HFF-Myc (cell line): Measurements from ENCODE around the gene CCDC85C.

Source experiments
- DNase-seq: peaks from one replicate; pipeline ENCODE4 v3.0.0-alpha.2; 2011; ENCODE audit warnings: low read depth; ENCODE audit errors: extremely low read depth
- H3K4me3 ChIP-seq: replicated peaks from 2 replicates; pipeline ENCODE4 v1.5.1; 2011; ENCODE audit warnings: low read depth, mild to moderate bottlenecking, control low read depth, low read length
- CTCF ChIP-seq: IDR thresholded peaks from 2 replicates; pipeline ENCODE4 v1.5.1; 2012; ENCODE audit warnings: mild to moderate bottlenecking, low read depth, low read length, control low read depth; ENCODE audit errors: missing control alignments

The CCDC85C gene

GRCh38 chr14:99581374-99581773 lies 22.6 kb downstream of the CCDC85C start:
- DNase-seq, result no peak
- H3K4me3 ChIP-seq, result no peak overlapping the region
- no peak for TF ChIP-seq CTCF

GRCh38 chr14:99579903-99580571 lies 24.0 kb downstream of the CCDC85C start:
- no peak overlapping the region for H3K4me3 ChIP-seq
- DNase-seq, result no peak
- no peak for TF ChIP-seq CTCF

GRCh38 chr14:99579120-99579836 lies 24.7 kb downstream of the CCDC85C start:
- H3K4me3 ChIP-seq, result no peak overlapping the region
- no peak for DNase-seq
- no peak for TF ChIP-seq CTCF

- no peak for DNase-seq
- no peak overlapping the region for H3K4me3 ChIP-seq
- no peak for TF ChIP-seq CTCF
Measured at GRCh38 chr14:99578541-99579101, 25.4 kb downstream of the CCDC85C start.

GRCh38 chr14:99576761-99577705 lies 27.0 kb downstream of the CCDC85C start:
- TF ChIP-seq CTCF, result no peak
- no peak overlapping the region for H3K4me3 ChIP-seq
- no peak for DNase-seq

GRCh38 chr14:99576304-99576703 lies 27.7 kb downstream of the CCDC85C start:
- no peak for TF ChIP-seq CTCF
- H3K4me3 ChIP-seq, result no peak overlapping the region
- DNase-seq, result no peak
